Glomerular endothelial cell (primary cell): ENCODE measurements around the gene KDELR1. TPM values are rescaled to one million over a fixed set of nuclear protein-coding genes. Genes with fewer than 3 reads are reported as not detected.
"Not testable (repeated sequence)": the region's sequence is repeated elsewhere in the genome, so short reads cannot be mapped to it uniquely, and the experiment has no call there.

Experiments
- DNase-seq: peaks from one replicate; pipeline ENCODE4 v3.0.0-alpha.2; 2011; ENCODE audit warnings: low read depth, low spot score; ENCODE audit errors: extremely low read depth
- total RNA-seq: library from RNA; depleted of rRNA; stranded (reverse); fragments of >200 nt; gene quantifications from 2 replicates; pipeline ENCODE4 v1.2.3, GENCODE V29; 2015

The KDELR1 gene
- total RNA-seq, 1 donor from 2014 or later: 177 TPM

DNA sequence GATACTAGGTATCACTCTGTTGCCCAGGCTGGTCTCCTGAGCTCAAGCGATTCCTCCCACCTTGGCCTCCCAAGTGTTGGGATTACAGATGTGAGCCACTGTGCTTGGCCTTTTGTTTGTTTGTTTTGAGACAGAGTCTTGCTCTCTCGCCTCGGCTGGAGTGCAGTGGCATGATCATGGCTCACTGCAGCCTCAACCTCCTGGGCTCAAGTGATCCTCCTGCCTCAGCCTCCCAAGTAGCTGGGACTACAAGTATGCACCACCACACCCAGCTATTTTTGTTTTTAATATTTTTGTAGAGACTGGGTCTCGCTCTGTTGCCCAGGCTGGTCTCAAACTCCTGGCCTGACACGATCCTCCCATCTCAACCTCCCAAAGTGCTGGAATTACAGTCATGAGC, 19.6 kb downstream of the KDELR1 start:
- not testable (repeated sequence) for DNase-seq

DNA sequence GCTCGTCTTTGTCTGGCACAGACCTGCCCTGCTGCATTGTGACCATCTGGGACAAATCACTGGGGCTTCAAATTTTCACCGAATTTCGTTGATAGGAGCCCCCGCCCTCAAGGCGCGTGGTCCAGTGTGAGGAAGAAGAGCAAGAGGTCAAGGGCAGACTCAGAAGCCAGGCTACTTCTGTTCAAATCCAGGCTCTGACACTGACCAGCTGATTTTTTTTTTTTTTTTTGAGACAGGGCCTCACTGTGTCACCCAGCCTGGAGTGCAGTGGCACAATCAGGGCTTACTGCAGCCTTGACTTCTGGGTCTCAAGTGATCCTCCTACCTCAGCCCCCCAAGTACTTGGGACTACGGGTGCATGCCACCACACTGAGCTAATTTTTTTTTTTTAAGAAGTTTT, 20.0 kb downstream of the KDELR1 start:
- DNase-seq: no peak

DNA sequence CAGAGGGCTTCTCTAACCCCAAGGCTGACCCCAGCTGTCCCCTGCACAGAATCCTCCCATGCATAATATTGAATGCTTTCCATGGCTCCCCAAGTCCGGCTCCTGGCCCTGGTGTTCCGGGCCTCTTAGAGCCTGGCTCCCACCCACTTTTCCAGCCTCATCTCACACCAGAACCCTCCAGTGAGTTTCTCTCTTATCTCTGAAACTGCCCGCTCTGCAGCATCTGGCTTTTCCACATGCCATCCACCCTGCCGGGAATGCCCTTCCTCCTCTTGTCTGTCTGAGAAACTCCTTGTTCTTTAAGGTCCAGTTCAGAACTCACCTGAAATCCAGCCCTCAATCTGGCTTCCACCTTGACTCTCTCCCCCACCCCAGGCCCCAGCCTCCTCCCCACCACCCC, 20.4 kb downstream of the KDELR1 start:
- DNase-seq: no peak

DNA sequence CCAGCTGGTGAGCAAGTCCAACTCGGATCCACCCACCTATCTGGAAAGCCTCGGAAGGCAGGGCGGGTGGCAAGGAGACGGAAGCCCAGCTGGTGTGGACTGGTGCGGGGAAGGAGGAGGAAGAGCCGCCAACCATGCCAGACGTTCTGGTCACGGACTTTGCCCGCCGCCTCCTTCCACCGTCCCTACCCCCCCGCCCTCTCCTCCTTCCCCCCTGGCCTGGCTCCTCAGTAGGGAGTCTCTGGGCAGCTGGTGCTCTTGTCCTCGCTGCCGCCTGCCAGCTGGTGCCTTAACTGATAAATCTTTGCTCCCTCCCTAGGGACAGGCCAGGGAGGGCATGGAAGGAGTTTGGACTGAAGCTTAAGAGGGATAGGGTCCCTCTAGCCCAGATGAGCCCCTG, 22.4 kb downstream of the KDELR1 start:
- no peak for DNase-seq

DNA sequence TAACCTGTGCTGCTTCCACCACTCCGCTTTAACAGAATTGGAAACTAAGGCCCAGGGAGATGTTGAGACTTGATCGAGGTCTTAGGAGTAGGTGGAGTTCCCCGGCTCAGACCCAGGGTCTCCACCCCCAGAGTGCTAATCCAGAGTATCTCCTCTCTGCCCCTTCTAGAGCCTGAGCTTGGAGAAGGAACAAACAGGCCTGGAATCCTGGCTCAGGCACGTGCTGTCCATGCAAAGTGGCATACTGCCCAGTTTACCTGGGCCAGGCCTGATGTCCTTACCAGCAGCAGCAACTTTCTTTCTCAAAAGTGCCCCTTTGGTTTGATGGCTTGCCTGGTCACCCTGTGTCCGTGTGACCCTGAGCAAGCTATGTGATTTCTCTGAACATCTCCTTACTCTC, 23.5 kb downstream of the KDELR1 start:
- no peak for DNase-seq

DNA sequence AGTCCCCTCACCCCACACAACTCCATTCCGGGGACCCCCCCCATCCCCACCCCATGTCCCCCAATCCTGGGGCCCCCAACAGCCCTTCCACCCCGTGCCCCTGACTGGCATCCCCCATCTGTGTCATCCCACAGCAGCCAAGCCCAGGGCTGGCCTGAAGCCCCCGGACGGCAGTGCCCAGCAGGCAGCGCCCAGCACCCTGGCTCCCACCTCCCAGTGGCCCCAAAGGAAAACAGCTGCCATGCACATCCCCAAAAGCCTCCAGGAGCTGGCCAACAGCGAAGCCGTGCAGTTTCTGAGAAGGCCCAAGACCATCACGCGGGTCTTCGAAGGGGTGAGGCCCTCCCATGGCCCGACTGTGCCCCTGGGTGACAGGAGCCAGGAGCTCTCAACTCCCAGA, 25.7 kb downstream of the KDELR1 start:
- no peak for DNase-seq

DNA sequence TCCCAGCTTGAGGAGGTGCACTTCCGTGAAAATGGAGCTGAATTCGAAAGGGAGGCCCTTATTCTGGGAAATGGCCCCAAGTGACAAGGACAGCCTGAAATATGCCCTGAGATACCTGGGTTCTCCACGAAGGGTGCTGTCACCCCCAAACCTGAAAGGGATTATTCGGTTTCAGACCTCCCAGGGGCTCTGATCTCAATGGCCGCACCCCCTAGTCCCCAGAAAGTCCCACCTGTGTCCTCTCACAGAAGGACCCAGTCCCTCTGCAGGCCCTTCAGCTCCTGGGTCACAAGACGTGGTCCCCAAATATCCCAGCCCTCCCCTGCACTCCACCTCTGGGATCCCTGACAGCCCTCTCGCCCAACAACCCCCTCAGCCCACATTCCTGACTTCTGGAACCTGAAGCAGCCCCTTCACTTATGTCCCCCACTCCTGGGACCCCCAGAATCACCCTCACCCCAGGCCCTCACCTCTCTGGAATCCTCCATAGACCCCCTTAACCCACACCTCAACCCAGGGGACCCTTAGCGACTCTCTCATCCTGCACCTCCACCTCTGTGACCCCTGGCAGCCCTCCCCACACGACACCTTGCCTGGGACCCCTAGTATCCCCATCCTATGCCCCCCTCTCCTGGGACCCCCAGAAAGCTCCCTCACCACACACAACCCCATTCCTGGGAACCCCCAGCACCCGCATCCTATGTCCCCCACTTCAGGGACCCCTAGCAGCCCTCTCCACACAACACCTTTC, 26.6 kb downstream of the KDELR1 start:
- no peak for DNase-seq

DNA sequence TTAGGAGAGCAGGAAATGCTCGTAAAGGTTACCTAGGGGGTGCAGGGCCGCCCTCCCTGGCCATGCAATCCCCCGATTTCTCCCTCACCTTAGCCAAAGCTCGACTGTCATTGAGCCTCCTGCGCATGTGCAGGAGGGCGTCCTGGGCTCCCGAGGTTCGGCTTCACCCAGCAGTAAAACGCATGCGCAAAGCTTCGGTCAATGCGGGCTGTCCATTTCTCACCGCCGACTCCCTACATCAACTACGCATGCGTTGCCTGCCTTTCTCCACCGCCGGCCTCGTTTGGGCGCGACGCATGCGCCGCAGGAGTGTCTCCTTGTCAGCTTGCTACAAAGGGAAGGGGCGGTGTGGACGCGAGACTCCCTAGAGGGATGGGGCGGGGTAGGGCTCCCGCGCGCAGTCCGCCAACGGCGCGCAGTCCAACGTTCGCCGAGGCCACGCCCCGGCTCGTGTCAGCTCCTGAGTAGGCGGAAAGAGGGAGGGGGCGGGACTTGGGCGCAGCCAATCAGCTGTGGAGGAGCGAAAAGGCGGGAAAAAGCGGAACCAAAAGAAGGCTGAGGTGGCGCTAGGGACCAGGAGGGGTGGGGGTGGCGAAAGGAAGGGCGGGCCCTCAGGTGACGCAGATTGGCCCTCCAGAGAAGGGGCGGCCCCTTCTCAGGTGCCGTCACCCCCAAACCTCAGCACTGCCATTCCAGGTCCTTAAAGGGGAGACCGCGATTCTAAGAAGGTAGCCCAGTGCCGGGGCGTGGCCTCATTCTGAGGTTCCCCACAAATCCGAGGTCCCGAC, 27.3 kb downstream of the KDELR1 start, which contains the start of the genes SYNGR4 and TMEM143:
Gene SYNGR4 (plus strand): TSS at position 558 of the 788 bp plus-strand sequence. CDS start 1,476 bp downstream, outside the sequence.
Gene TMEM143 (minus strand): TSS at position 131 of the 788 bp plus-strand sequence. CDS start 20 bp downstream, at position 111.
- DNase-seq: peak; percentile 91

DNA sequence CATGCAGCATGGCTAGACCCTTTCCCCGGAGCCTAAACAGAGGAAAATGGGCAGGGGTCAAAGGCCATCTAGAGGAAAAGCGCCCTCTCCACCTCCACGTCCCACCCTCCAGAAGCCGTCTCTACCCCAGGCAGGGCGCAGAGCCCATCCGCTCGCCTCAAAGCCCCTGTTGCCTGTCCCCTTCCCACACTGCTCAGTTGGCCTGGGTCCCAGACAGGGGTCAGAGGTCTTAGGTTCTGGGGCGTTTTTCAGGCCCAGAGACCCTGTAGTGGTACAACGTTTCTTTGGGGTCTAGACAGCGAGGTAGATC, 27.9 kb downstream of the KDELR1 start:
- no peak for DNase-seq

DNA sequence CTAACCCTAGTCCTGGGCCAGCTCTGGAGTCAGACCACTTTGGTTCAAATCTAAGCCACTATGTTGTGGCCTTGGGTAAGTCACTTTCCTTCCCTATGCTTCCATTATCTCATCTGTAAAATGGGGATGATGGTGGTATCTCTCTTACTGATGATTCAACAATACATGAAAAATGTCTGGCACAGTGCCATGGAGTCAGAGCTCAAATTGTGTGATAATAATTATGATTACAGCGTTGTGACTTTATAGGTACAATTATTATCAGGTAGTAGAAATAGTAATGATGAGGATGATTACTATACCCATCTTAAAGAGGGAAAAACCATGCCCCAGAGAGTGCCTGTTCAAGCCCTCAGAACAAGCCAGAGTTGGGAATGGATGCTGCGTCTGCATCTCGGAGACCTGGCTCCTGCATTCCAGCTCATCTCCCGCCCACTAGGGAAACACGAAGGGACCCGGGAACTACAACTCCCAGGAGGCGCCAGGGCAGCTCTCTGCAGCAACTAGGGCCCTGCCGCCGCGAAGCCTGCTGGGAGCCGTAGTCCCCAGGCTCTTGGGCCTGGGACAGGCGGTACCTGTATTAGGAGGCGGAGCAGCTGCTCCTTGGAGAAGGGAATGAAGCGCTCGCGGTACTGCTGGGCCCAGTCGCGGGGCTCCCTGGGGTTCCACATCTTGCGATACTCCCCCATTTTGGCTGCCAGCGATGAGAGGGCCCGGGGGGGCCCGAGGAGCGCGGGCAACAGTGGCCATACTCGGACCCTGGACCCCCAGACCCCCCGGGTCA, 28.4 kb downstream of the KDELR1 start:
- DNase-seq: peak; percentile 68

DNA sequence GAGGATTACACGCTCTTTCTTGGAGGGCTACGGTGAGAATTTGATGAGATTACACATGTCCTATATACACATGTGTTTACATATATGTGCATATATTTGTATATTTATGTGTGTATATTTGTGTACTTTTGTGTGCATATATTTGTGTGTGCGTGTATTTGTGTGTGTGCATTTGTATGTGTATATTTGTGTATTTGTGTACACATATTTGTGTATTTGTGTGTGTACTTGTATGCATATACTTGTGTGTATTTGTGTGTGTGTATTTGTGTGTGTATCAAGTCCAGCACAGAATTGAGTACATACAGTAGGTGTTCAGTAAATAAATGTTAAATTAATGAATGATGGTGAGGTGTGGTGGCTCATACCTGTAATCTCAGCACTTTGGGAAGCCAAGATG, 29.4 kb downstream of the KDELR1 start:
- no peak for DNase-seq

DNA sequence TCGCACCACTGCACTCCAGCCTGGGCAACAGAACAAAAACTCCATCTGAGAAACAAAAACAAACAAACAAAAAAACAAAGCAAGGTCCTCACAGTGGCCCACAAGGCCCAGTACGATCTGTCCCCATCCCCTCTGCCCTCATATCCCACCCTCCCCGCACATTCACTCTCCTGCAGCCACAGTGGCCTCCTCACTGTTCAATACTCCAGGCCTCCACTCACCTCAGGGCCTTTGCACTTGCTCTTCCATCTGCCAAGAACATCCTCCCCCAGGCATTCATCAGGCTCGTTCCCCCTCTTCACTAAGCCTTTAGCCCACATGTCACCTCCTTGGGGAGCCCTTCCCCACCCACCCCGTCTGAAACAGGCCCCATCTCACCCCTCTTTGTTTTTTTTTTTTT, 32.2 kb downstream of the KDELR1 start:
- no peak for DNase-seq

DNA sequence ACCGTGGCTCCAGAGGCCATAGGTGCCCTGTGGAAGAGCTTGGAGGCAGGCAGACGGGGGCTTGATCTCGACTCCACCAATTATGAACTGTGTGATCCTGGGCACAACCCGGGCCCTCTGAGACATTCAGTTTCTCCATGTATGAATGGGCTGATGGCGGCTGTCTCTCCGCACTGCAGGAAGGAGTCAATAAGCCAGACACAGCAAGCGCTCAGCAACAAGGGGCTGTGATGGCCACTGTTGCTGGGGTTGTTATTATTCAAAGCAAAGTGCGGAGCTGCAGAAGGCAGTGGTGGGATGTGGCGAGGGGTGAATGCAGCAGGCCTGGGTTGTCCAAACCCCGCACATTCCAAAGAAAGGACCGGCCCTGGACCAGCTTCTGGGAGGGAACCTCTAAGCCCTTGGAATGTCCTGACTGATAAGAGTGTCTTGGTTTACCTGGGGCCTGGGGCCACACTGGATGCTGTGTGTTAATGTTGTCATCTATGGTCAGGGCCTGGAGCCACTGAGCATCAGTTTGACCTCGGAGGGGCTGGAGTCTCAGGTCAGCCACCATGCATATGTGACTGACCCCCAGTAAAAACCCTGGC, 35.9 kb downstream of the KDELR1 start:
- DNase-seq: no peak

DNA sequence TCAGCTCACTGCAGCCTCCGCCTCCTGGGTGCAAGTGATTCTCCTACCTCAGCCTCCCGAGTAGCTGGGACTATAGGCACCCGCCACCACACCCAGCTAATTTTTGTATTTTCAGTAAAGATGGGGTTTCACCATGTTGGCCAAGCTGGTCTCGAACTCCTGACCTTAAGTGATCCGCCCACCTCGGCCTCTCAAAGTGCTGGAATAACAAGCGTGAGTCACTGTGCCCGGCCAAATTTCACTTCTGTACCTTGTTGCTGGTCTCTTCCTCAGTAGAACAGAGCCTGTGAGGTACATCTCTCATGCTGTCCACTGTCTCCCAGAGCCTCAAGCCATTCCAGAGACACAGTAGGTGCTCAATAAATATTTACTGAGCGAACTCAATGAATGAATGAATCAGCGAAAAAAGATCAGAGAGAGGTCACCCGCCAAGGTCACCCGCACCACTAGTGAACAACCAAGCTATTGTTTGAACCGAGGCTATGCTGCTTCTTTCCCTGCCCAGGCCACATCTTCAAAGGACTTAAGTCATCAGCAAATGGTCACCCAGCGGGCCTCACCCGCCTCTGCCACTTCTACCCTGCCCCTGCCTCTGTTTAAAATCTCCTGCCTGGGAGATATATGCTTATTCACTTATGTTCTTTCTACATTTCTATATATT, 36.9 kb downstream of the KDELR1 start:
- no peak for DNase-seq

DNA sequence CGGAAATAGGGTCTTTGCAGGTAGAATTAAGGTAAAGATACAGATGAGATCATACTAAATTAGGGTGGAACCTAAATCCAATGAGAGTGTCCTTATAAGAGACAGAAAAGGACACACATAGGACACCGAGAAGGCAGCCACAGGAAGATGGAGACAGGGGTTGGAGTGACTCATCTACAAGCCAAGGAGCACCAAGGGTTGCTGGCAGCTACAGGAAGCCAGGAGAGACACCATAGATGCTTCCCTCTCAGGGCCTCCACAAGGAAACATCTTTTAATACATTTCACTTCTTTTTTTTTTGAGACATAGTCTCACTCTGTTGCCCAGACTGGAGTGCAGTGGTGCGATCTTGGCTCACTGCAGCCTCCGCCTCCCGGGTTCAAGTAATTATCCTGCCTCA, 37.7 kb downstream of the KDELR1 start:
- no peak for DNase-seq

DNA sequence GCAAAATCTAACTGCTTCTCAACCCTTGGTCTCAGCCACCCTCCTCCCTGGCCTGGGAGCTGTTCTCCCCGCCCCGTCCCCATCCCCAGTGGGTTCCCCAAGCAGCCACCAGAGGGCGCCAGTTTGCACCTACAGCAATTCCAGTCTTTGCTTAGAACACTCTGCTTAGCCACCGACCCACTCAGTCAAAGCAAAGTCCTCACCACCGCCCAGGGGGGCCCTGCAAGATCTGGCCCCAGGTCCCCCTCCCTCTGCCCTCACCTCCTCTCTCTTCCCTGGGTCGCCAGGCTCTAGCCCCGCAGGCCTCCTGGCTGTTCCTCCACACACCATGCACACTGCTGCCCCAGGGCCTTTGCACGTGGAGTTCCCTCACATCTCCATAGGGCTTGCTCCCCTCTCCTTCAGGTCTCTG, 40.0 kb downstream of the KDELR1 start:
- no peak for DNase-seq

DNA sequence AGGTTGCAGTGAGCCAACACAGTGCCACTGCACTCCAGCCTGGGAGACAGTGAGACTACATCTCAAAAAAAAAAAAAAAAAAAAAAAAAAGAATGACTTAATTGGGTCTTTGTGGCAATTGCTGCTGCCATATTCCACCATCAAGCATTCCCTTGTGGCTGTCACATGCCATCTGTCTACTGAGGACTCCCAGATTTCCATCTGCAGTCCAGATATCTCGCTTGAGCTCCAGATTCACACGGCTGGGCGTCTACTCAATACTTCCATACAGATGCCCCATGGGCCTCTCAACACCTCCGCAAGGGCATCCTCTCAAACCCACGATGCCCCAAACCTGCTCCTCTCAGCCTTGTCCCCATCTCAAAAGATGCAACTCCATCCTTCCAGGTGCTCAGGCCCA, 40.5 kb downstream of the KDELR1 start:
- no peak for DNase-seq

DNA sequence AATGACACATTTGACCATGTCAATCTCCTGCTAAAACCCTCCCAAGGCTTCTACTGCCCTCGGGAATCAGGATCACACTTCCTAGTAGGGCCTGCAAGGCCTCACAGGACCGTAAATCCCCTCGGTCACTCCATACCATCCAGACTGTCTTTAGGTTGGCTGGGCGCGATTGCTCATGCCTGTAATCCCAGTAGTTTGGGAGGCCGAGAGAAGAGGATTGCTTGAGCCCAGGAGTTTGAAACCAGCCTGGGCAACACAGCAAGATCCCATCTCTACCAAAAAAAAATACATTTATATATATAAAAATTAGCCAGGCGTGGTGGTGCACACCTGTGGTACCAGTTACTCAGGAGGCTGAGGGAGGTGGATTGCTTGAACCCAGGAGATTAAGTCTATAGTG, 42.6 kb downstream of the KDELR1 start:
- no peak for DNase-seq

DNA sequence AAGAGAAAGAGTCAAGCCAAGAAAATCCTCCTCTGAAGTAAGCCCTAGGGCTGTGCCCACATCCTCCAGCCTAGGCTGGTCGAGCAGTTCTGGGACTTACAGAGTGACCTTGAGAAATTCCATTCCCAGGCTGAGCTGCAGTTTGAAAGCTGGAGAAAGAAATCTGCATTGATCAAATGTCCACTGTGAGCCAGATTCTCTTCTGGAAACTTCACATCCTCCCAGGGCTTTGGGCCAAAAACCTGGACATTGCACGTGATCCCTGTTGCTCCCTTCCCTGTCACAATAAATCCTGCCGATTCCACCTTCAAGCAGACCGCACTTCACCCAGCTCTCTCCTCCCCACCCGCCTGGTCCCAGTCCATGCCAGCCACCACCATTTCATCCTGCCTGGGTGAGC, 43.3 kb downstream of the KDELR1 start:
- no peak for DNase-seq

DNA sequence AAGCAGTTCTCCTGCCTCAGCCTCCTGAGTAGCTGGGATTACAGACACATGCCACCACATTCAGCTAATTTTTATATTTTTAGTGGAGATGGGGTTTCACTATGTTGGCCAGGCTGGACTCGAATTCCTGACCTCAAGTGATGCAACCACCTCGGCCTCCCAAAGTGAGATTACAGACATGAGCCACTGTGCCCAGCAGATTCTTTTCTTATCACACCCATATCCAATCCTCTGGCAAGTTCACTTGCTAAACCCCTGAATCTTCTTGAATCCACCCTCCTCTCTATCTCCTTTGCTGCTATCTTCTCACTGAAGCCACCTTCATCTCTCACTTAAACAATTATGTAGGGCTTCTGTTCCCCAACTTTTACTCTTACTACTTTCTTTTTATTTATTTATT, 45.2 kb downstream of the KDELR1 start:
- DNase-seq: no peak

DNA sequence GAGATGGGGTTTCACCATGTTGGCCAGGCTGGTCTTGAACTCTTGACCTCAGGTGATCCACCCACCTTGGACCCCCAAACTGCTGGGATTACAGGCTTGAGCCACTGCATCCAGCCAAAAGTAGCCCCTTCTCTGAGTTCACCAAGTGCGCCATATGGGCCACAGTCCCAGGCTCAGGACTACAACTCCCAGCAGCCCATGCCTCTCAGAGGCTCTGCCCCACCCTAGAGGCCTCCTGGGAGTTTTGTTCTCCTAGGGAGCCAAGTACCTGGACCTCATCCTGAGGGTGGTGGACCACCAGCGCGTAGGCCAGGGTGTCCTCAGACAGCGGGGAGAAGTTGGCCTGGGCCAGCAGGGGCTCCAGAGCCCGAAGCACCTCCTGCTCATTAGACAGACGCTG, 46.5 kb downstream of the KDELR1 start:
- DNase-seq: no peak
